NCI-H2081 (cell line): ENCODE data around the gene RAD50.
"Not testable (repeated sequence)": the region's sequence is repeated elsewhere in the genome, so short reads cannot be mapped to it uniquely, and the experiment has no call there.

ENCODE experiments used
- DNase-seq, 2 experiments: peaks; one replicate each; lab custom pipeline; 2025; lab: John Stamatoyannopoulos, UW

The RAD50 gene

GRCh38 chr5:132674671-132675506 lies 118.1 kb downstream of the RAD50 start:
- no peak for DNase-seq

- no peak for DNase-seq
Observed at GRCh38 chr5:132675936-132676689, 119.3 kb downstream of the RAD50 start.

- DNase-seq = no peak
Observed at GRCh38 chr5:132677191-132677590, 120.4 kb downstream of the RAD50 start.

GRCh38 chr5:132677682-132678400 lies 121.1 kb downstream of the RAD50 start:
- no peak for DNase-seq

GRCh38 chr5:132678735-132679134 lies 122.0 kb downstream of the RAD50 start:
- DNase-seq = no peak

- no peak for DNase-seq
Observed at GRCh38 chr5:132679166-132679565, 122.4 kb downstream of the RAD50 start.

GRCh38 chr5:132679717-132680380 lies 123.1 kb downstream of the RAD50 start:
- DNase-seq = no peak

GRCh38 chr5:132680780-132681475 lies 124.2 kb downstream of the RAD50 start:
- no peak for DNase-seq

- no peak for DNase-seq
Observed at GRCh38 chr5:132681476-132681831, 124.7 kb downstream of the RAD50 start.

GRCh38 chr5:132681983-132682382 lies 125.2 kb downstream of the RAD50 start:
- DNase-seq = no peak

GRCh38 chr5:132684491-132684890 lies 127.7 kb downstream of the RAD50 start:
- DNase-seq = no peak

GRCh38 chr5:132684922-132685720 lies 128.3 kb downstream of the RAD50 start:
- DNase-seq = no peak

GRCh38 chr5:132686193-132686592 lies 129.4 kb downstream of the RAD50 start:
- no peak for DNase-seq

- DNase-seq = no peak
Observed at GRCh38 chr5:132687995-132688394, 131.2 kb downstream of the RAD50 start.

- DNase-seq = no peak
Observed at GRCh38 chr5:132688536-132689339, 132.0 kb downstream of the RAD50 start.

GRCh38 chr5:132689513-132689912 lies 132.7 kb downstream of the RAD50 start:
- no peak for DNase-seq

- no peak for DNase-seq
Observed at GRCh38 chr5:132690156-132690555, 133.4 kb downstream of the RAD50 start.

GRCh38 chr5:132691755-132692631 lies 135.2 kb downstream of the RAD50 start:
- DNase-seq = not testable (repeated sequence)

- DNase-seq = no peak
Observed at GRCh38 chr5:132692632-132692967, 135.8 kb downstream of the RAD50 start.
